Activated gamma-delta T cell (primary cell): Measurements from ENCODE around the gene MICU1.
"Not testable (repeated sequence)": the region's sequence is repeated elsewhere in the genome, so short reads cannot be mapped to it uniquely, and the experiment has no call there.

Experiments
- DNase-seq: peaks from one replicate; lab custom pipeline; 2025; lab: John Stamatoyannopoulos, UW

MICU1 gene

GRCh38 chr10:72503694-72504438, 122.0 kb downstream of the MICU1 start:
- DNase-seq: no peak

- no peak for DNase-seq
Measured at GRCh38 chr10:72503241-72503640, 122.6 kb downstream of the MICU1 start.

DNA sequence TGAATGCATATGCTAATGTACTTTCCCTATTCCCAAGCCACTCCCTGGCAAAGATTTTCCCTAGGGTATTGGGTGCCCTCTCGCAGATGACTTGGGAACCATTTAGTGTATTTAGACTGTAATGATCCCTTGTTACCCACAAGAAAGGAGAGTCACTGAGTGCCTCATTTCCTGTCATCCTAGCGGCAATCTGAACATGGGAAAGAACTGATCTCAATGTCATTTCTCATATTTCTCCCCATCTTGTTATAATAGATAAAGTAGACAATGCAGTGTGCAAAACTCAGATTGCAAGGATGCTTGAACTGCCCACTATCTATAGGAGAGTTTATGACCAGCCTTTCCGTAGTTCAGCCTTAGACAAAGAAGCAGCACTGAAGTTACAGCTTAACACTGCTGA, 123.3 kb downstream of the MICU1 start:
- no peak for DNase-seq

- DNase-seq: no peak
Measured at GRCh38 chr10:72499701-72500100, 126.2 kb downstream of the MICU1 start.

- DNase-seq: no peak
Measured at GRCh38 chr10:72490951-72491350, 134.9 kb downstream of the MICU1 start.

DNA sequence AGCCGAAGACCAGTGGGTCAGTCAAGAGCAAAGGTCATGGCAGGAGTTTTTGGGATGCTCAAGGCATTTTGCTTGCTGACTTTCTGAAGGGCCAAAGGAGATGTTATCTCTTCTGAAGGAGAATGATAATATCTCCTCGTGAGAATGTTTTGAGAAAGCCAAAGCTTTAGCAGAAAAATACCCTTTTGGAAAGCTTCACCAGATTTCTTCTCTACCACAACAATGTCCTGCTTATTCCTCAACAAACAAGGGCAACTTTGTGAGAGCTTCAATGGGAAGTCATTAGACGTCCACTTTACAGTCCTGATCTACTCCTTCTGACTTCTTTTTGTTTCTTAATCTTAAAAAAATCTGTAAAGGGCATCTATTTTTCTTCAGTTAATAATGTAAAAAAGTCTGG, 138.4 kb downstream of the MICU1 start:
- no peak for DNase-seq

DNA sequence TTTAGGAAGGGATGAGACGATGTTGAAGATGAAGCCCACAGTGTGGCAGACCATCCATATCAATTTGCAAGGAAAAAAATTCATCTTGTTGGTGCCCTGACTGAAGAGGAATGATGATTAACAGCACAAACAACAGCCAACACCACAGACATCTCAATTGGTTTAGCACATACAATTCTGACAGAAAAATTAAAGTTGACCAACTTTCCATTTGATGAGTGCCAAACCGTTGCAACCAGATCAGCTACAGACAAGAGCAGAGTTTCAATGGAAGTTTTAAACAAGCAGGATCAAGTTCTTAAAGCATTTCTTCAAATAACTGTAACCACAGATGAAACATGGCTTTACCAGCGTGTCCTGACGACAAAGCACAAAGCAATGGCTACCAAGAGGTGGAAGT, 138.8 kb downstream of the MICU1 start:
- no peak for DNase-seq

DNA sequence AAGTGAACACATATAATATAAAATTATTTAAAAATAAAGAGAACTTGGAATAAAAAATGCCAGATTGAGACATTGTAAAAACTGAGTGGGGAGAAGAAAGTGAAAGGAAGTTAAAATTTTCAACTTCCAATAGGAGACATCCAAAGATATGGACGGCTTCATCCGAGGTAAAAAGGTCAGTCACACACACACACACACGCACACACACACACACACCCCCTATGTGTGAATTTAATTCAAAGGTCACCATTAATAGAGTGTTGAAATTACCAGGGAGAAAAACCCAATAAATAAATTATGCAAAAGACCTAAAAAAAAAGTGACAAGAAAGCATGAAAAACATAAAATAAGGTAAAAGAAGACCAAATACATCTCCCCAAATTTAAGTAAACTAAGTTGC, 140.2 kb downstream of the MICU1 start:
- DNase-seq: no peak

GRCh38 chr10:72484521-72484920, 141.4 kb downstream of the MICU1 start:
- DNase-seq: no peak

GRCh38 chr10:72483471-72483870, 142.4 kb downstream of the MICU1 start:
- DNase-seq: no peak

GRCh38 chr10:72480861-72481260, 145.0 kb downstream of the MICU1 start:
- DNase-seq: no peak

DNA sequence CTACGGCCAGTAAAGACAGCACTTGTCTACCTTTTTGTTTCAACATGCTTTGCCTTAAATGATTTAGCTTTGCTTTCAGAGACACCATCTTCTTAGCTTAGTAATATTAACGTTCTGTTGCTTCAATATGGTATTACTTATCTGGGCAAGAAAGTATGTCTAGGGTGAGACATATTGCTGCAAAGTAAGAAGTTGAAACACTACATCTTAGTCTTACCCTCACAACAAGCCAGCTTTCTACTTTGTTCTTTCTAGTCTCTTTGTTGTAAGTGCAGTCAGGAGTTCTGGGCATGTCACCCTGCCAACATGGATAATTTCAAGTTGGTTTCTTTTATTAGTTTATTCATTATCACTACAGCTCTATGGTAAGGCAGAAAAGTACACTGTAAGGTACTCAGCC, 148.4 kb downstream of the MICU1 start:
- no peak for DNase-seq

DNA sequence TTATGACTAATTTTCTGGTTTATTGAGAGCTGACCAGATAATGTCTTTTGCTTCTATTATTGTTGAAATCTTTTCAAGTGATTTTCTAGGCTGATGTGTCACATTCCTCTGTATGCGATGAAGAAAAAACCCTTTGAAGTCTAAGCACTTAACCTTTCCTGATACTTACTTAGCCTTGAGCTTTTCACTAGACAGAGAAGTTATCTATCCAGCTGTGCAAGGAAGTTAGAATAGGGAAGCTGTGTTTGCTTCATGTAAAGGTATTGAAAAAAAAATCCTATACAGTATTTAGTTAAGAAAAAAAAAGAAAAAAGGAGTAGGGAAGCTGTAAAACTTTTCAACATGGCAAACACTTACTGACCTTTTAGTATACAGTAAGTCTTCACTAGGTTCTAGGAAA, 153.6 kb downstream of the MICU1 start:
- DNase-seq: no peak

- no peak for DNase-seq
Measured at GRCh38 chr10:72470666-72471065, 155.2 kb downstream of the MICU1 start.

DNA sequence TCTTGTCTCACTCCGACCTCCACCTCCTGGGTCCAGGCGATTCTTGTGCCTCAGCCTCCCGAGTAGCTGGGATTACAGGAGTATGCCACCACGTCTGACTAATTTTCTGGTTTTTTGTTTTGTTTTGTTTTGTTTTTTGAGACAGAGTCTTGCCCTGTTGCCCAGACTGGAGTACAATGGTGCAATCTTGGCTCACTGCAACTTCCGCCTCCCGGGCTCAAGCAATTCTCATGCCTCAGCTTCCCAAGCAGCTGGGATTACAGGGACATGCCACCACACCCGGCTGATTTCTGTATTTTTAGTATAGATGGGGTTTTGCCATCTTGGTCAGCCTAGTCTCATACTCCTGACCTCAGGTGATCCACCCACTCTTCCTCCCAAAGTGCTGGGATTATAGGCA, 158.8 kb downstream of the MICU1 start:
- DNase-seq: not testable (repeated sequence)

DNA sequence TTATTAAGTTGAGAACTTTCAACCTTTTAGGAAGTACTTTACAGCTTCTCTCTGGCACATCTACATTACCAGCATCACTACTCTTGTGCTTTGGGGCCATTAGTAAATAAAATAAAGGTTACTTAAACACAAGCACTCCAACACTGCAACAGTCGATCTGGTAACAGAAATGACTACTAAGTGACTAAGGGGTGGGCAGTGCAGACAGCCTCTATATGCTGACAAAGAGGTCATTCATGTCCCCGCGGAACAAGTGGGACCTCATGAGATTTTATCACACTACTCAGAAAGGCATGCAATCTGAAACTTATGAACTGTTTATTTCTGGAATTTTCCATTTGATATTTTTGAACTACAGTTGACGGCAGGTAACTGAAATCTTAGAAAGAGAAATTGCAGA, 159.9 kb downstream of the MICU1 start:
- DNase-seq: no peak

GRCh38 chr10:72464438-72464837, 161.4 kb downstream of the MICU1 start:
- DNase-seq: no peak

DNA sequence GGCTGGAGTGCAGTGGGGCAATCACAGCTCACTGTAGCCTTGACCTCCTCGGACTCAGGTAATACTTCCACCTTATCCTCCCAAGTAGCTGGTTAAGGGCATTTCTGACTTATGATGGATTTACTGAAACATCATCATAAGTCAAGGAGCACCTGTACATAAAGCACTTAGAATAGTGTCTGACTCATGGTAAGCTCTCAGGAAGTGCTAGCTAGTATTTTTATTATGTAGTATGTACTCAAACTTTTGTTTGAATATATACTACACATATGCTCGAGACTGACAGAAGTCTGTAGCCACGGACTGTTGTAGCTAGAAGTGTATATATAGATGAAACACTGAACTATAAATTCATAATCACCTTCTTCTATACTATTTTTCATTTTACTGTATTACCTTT, 163.6 kb downstream of the MICU1 start:
- no peak for DNase-seq

- no peak for DNase-seq
Measured at GRCh38 chr10:72461085-72461484, 164.8 kb downstream of the MICU1 start.

GRCh38 chr10:72460284-72460876, 165.5 kb downstream of the MICU1 start:
- no peak for DNase-seq

GRCh38 chr10:72459301-72459700, 166.6 kb downstream of the MICU1 start:
- no peak for DNase-seq

DNA sequence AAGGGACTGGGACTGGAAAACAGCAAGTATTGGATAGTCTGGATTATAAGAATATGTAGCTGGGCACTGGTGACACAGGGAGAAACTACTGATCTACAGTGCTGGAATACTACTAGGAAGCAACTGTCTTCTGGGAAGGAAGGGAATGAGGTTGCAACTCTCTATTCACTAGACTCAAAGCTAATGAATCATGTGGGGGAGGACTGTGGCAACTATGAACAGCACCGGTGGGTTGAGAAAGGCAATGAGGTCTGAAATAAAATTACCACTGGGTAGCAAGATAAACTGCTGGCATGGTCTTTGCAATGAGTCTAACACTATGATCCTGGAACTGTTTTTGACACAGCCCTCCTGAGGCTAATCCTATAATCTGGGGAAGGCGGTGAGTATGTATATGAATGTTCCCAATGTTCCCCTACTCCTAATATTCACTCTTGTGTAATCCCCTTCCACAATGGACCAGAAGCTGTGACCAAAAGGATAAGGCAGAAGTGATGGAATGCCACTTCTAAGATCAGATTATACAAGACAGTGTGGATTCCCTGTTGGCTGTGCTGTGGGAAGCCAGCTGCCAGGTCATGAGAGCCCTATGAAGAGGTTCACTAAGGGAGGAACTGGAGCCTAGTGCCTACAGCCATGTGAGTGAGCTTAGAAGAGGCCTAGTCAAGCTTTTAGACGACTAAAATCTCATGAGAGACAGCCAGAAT, 169.8 kb downstream of the MICU1 start:
- DNase-seq: no peak

DNA sequence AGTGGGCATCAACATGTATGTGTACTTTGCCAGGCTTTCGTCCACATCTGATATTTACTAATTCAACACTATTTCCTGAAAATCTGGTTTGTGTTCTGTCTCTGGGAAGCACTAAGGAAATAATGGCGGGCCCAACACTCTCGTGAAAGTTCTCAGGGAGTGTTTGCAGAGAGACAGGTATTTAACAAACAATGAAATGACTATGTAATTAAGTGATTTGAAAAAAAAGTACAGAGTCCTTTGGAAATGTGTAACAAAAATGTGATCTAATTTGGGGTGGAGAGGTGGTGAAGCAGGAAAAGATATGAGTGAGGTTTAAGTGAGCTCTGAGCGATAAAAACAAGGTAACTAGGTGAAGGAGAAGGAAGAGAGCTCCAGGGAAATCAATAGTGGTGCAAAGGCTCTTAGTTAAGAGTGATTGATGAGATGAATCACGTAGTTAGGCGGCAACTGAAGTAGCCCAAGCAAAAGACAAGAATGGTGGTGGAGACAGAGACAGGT, 175.9 kb downstream of the MICU1 start:
- no peak for DNase-seq
